Kidney epithelial cell (primary cell): Measurements from ENCODE around the gene ZFAND2B. TPM values are rescaled to one million over a fixed set of nuclear protein-coding genes. Genes with fewer than 3 reads are reported as not detected.
"Not testable (repeated sequence)": the region's sequence is repeated elsewhere in the genome, so short reads cannot be mapped to it uniquely, and the experiment has no call there.

ENCODE experiments used
- DNase-seq: peaks from one replicate; pipeline ENCODE4 v3.0.0-alpha.2; 2010; ENCODE audit warnings: low read depth
- H3K27me3 ChIP-seq: 2 replicates; pipeline ENCODE4 v1.6.0; 2011; ENCODE audit warnings: low read length; ENCODE audit not compliant: control insufficient read depth, insufficient read depth
- H3K36me3 ChIP-seq: 2 replicates; pipeline ENCODE4 v1.5.1; 2011; ENCODE audit warnings: low read length; ENCODE audit not compliant: control insufficient read depth, insufficient read depth
- H3K4me3 ChIP-seq: 2 replicates; pipeline ENCODE4 v1.5.1; 2011; ENCODE audit warnings: low read depth, mild to moderate bottlenecking, control low read depth, low read length
- CTCF ChIP-seq: IDR thresholded peaks from 2 replicates; pipeline ENCODE4 v1.5.1; 2011; ENCODE audit warnings: mild to moderate bottlenecking, moderate library complexity, low read length, control low read depth, inconsistent platforms; ENCODE audit not compliant: insufficient read depth, poor library complexity, severe bottlenecking
- total RNA-seq: library from RNA; depleted of rRNA; stranded (reverse); fragments of >200 nt; gene quantifications from 2 replicates; pipeline ENCODE4 v1.2.3, GENCODE V29; 2015

ZFAND2B gene
- total RNA-seq, 1 donor from 2014 or later: 44.3 TPM

GRCh38 chr2:219197388-219197787 lies 9.2 kb upstream of the ZFAND2B start:
- H3K27me3 ChIP-seq: no peaks in the 10 kb centered on the region
- H3K4me3 ChIP-seq: no peak overlapping the region
- DNase-seq: no peak
- TF ChIP-seq CTCF: no peak
- H3K36me3 ChIP-seq: no peaks in the 10 kb centered on the region

- Histone ChIP-seq H3K36me3 (no peaks in the 10 kb centered on the region), H3K27me3 (no peaks in the 10 kb centered on the region), H3K4me3 (no peak overlapping the region)
- no peak for DNase-seq
- TF ChIP-seq CTCF: no peak
Observed at GRCh38 chr2:219198974-219199373, 7.6 kb upstream of the ZFAND2B start.

- H3K36me3 ChIP-seq: no peaks in the 10 kb centered on the region
- no peak for DNase-seq
- no peak for TF ChIP-seq CTCF
- H3K27me3 ChIP-seq: no peaks in the 10 kb centered on the region
- H3K4me3 ChIP-seq: no peak overlapping the region
Observed at GRCh38 chr2:219199470-219200211, 6.9 kb upstream of the ZFAND2B start.

GRCh38 chr2:219200502-219201326 lies 5.9 kb upstream of the ZFAND2B start:
- H3K4me3 ChIP-seq, H3K27me3 ChIP-seq, DNase-seq, H3K36me3 ChIP-seq: not testable (repeated sequence)

- H3K36me3 ChIP-seq, H3K4me3 ChIP-seq, H3K27me3 ChIP-seq, DNase-seq: not testable (repeated sequence)
Observed at GRCh38 chr2:219201331-219201730, 5.3 kb upstream of the ZFAND2B start.

- no peak for DNase-seq
- Histone ChIP-seq H3K36me3 (peaks cover 1% of the 10 kb centered on the region), H3K27me3 (no peaks in the 10 kb centered on the region), H3K4me3 (no peak overlapping the region)
- TF ChIP-seq CTCF: no peak
Observed at GRCh38 chr2:219204425-219205164, 2.0 kb upstream of the ZFAND2B start.
